ENCODE measurements around the gene VN1R5. TPM values are rescaled to one million over a fixed set of nuclear protein-coding genes. Genes with fewer than 3 reads are reported as not detected.

The VN1R5 gene
- total RNA-seq, 1 experiment from 2014 or later: not detected

- no peak overlapping the region for H3K23ac ChIP-seq (ENCODE audit: insufficient read length, low read depth, low read length)
- WGBS (ENCODE audit: extremely low coverage, insufficient read length, low lambda C conversion rate): no CpG with 5 or more reads among the region's 3 CpGs
- H2BK120ac ChIP-seq (ENCODE audit: low read depth, low read length, poor library complexity, severe bottlenecking): no peak overlapping the region
- no peak overlapping the region for H3K56ac ChIP-seq (ENCODE audit: insufficient read length, low read depth, low read length)
- H2BK15ac ChIP-seq (ENCODE audit: low read depth, low read length): no peak overlapping the region
- H3K4ac ChIP-seq (ENCODE audit: low read depth, low read length): no peak overlapping the region
- peaks cover 0 to 11% (median 11%) of the 10 kb centered on the region in 3 experiments for H3K36me3 Mint-ChIP-seq (ENCODE audit: insufficient read depth in 1 of 3, low read depth in 3 of 3)
- H4K20me1 ChIP-seq (ENCODE audit: control insufficient read depth, insufficient read depth, insufficient read length): no peaks in the 10 kb centered on the region
- H3K79me1 ChIP-seq (ENCODE audit: insufficient read depth, low read depth, low read length, poor library complexity, severe bottlenecking): no peaks in the 10 kb centered on the region
- H2AK5ac ChIP-seq (ENCODE audit: insufficient read length, low read length): no peak overlapping the region
- no peaks in the 10 kb centered on the region for H3K4me1 ChIP-seq (ENCODE audit: insufficient read depth, low read length)
- no peaks in the 10 kb centered on the region for H3K23me2 ChIP-seq (ENCODE audit: insufficient read length, low read depth, low read length, poor library complexity, severe bottlenecking)
- H4K91ac ChIP-seq (ENCODE audit: insufficient read length, low read depth, low read length): no peak overlapping the region
- no peak overlapping the region for H2BK20ac ChIP-seq (ENCODE audit: low read depth, low read length, poor library complexity, severe bottlenecking)
- DNase-seq: no peak
- no peak overlapping the region for H3K27ac ChIP-seq (ENCODE audit: insufficient read length, low read depth, low read length)
- no peaks in the 10 kb centered on the region for H3K9me3 ChIP-seq (ENCODE audit: control insufficient read depth, low read depth, low read length)
- H2BK5ac ChIP-seq (ENCODE audit: insufficient read length, low read length): no peak overlapping the region
- H3K27me3 Mint-ChIP-seq (ENCODE audit: low read depth): peaks cover 9% of the 10 kb centered on the region
- no peak overlapping the region for H3K18ac ChIP-seq (ENCODE audit: insufficient read length, low read depth, low read length)
- no peaks in the 10 kb centered on the region for H3K27me3 ChIP-seq (ENCODE audit: insufficient read depth, low read length)
- H3K79me2 ChIP-seq (ENCODE audit: insufficient read depth, low read length): no peaks in the 10 kb centered on the region
- peaks cover 37 to 40% of the 10 kb centered on the region in 2 experiments for H3K9me3 Mint-ChIP-seq
- H3K27ac Mint-ChIP-seq: no peak overlapping the region
- H3K9ac ChIP-seq (ENCODE audit: extremely low read depth, insufficient read length, low read length): no peak overlapping the region
- no peak overlapping the region for H2AFZ ChIP-seq (ENCODE audit: low read length)
- H3K14ac ChIP-seq (ENCODE audit: insufficient read depth, low read length): no peak overlapping the region
- H3T11ph ChIP-seq (ENCODE audit: low read length): no peak overlapping the region
- no peak overlapping the region for H3K4me3 Mint-ChIP-seq
- no peak overlapping the region for H4K5ac ChIP-seq (ENCODE audit: insufficient read length, low read depth, low read length)
- no peak for TF ChIP-seq CTCF (conservative IDR thresholded peaks at IDR 0.05)
- H3K4me2 ChIP-seq (ENCODE audit: insufficient read depth, insufficient read length, low read length): no peak overlapping the region
- H4K8ac ChIP-seq (replicated peaks; ENCODE audit: insufficient read length, low read depth, low read length): no peak overlapping the region
- H2BK12ac ChIP-seq (ENCODE audit: insufficient read length, low read depth, low read length): no peak overlapping the region
- no peaks in the 10 kb centered on the region for H3K4me1 Mint-ChIP-seq
Observed at GRCh38 chr1:247222840-247223239, 33.0 kb upstream of the VN1R5 start.
